GM21786 (cell line): Measurements from ENCODE around the gene RNU6-7.

ENCODE experiments used
- ATAC-seq: cut with Tn5 transposase; IDR thresholded peaks from one replicate; pipeline ENCODE4 v1.9.1; 2021; ENCODE audit not compliant: unreplicated experiment

RNU6-7 gene

GRCh38 chr14:32201816-32202490 is at the start of gene RNU6-7:
Gene RNU6-7, plus strand, starts transcription at chr14:32202045.
- ATAC-seq = no peak

- ATAC-seq = no peak
Observed at GRCh38 chr14:32166029-32166428, 35.8 kb upstream of the RNU6-7 start.

- ATAC-seq = no peak
Observed at GRCh38 chr14:32166924-32167323, 34.9 kb upstream of the RNU6-7 start.

GRCh38 chr14:32167907-32168306 is 33.9 kb upstream of the RNU6-7 start:
- ATAC-seq = no peak

- ATAC-seq = no peak
Observed at GRCh38 chr14:32169191-32169590, 32.7 kb upstream of the RNU6-7 start.

GRCh38 chr14:32171469-32171868 is 30.4 kb upstream of the RNU6-7 start:
- ATAC-seq = no peak

GRCh38 chr14:32183151-32184058 is 18.4 kb upstream of the RNU6-7 start:
- no peak for ATAC-seq

GRCh38 chr14:32185097-32185496 is 16.7 kb upstream of the RNU6-7 start:
- ATAC-seq = no peak

- no peak for ATAC-seq
Observed at GRCh38 chr14:32186248-32186647, 15.6 kb upstream of the RNU6-7 start.

GRCh38 chr14:32189811-32190210 is 12.0 kb upstream of the RNU6-7 start:
- no peak for ATAC-seq

- no peak for ATAC-seq
Observed at GRCh38 chr14:32190673-32191072, 11.2 kb upstream of the RNU6-7 start.

GRCh38 chr14:32192712-32193373 is 9.0 kb upstream of the RNU6-7 start:
- ATAC-seq = no peak

GRCh38 chr14:32193532-32193931 is 8.3 kb upstream of the RNU6-7 start:
- ATAC-seq = no peak

- no peak for ATAC-seq
Observed at GRCh38 chr14:32195636-32196035, 6.2 kb upstream of the RNU6-7 start.

- ATAC-seq = peak; percentile 30
Observed at GRCh38 chr14:32197919-32198318, 3.9 kb upstream of the RNU6-7 start.

GRCh38 chr14:32200368-32201192 is 1.3 kb upstream of the RNU6-7 start:
- no peak for ATAC-seq

GRCh38 chr14:32201193-32201815 is 541 bp upstream of the RNU6-7 start:
- ATAC-seq = peak; percentile 56

GRCh38 chr14:32202491-32202997 is 699 bp downstream of the RNU6-7 start:
- ATAC-seq = no peak

- ATAC-seq = peak; percentile 43
Observed at GRCh38 chr14:32202998-32203882, 1.4 kb downstream of the RNU6-7 start, which contains the start of gene RNU6-8. Gene RNU6-8, minus strand, starts transcription at chr14:32203269.
